T-helper 1 cell (primary cell): ENCODE data around the gene SLC39A1.
"Not testable (repeated sequence)": the region's sequence is repeated elsewhere in the genome, so short reads cannot be mapped to it uniquely, and the experiment has no call there.

Experiments used
- DNase-seq, 5 donors: peaks; one replicate each; pipeline ENCODE4 v3.0.0-alpha.2; 2012 to 2020
- total RNA-seq, 4 donors: gene quantifications; one replicate each; lab custom pipeline; 2026; lab: John Stamatoyannopoulos, UW

The SLC39A1 gene, protein sequence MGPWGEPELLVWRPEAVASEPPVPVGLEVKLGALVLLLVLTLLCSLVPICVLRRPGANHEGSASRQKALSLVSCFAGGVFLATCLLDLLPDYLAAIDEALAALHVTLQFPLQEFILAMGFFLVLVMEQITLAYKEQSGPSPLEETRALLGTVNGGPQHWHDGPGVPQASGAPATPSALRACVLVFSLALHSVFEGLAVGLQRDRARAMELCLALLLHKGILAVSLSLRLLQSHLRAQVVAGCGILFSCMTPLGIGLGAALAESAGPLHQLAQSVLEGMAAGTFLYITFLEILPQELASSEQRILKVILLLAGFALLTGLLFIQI
- 2.0 to 6.4 (median 2.5) reads per million in 4 donors for total RNA-seq

GRCh38 chr1:153963030-153963849 lies at the start of gene SLC39A1:
SLC39A1 (minus strand) TSS chr1:153963537; CDS start chr1:153962715, 822 bp downstream.
- DNase-seq = peak; percentile 92 to 96 (median 93)

- DNase-seq = not testable (repeated sequence)
Observed at GRCh38 chr1:154012543-154012942, 49.2 kb upstream of the SLC39A1 start.

GRCh38 chr1:154012129-154012528 lies 48.8 kb upstream of the SLC39A1 start:
- DNase-seq = no peak

- DNase-seq = no peak
Observed at GRCh38 chr1:154006136-154006535, 42.8 kb upstream of the SLC39A1 start.

DNA sequence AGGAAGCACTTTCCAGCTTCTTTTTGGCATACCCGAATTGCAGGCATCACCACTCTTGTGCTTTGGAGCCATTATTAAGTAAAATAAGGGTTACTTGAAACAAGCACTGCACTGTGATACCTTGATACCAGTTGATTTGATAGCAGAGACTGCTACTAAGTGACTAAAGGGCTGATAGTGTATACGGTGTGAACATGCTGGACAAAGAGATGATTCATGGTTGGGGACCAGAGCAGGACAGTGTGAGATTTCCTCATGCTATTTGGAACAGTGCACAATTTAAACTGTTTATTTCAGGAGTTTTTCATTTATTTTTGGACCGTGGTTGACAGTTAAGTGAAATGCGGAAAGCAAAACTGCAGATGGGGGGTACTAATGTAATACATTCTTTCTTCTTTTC lies 37.1 kb upstream of the SLC39A1 start:
- no peak for DNase-seq

GRCh38 chr1:153996882-153997281 lies 33.5 kb upstream of the SLC39A1 start:
- DNase-seq = not testable (repeated sequence)

- no peak for DNase-seq
Observed at GRCh38 chr1:153995640-153996039, 32.3 kb upstream of the SLC39A1 start.

- DNase-seq = no peak
Observed at GRCh38 chr1:153995202-153995601, 31.9 kb upstream of the SLC39A1 start.

- no peak for DNase-seq
Observed at GRCh38 chr1:153991806-153992205, 28.5 kb upstream of the SLC39A1 start.

DNA sequence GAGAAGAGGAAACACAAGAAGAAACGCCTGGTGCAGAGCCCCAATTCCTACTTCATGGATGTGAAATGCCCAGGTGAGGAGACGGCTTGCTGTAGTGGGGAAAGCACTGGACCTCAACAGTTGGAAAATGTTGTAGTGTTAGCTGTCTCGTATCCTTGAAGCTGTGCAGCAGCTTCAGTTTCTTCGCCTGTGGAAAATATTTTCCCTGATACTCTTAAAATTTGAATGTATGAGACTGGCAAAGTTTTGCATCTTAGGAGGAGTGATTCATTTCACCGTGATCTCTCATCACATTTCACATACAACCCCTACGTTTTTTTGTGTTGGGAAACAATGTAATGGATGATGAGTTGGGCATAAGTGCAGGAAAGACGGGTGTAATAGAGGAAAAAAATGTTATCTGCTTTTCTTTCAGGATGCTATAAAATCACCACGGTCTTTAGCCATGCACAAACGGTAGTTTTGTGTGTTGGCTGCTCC lies 27.9 kb upstream of the SLC39A1 start:
- no peak for DNase-seq

DNA sequence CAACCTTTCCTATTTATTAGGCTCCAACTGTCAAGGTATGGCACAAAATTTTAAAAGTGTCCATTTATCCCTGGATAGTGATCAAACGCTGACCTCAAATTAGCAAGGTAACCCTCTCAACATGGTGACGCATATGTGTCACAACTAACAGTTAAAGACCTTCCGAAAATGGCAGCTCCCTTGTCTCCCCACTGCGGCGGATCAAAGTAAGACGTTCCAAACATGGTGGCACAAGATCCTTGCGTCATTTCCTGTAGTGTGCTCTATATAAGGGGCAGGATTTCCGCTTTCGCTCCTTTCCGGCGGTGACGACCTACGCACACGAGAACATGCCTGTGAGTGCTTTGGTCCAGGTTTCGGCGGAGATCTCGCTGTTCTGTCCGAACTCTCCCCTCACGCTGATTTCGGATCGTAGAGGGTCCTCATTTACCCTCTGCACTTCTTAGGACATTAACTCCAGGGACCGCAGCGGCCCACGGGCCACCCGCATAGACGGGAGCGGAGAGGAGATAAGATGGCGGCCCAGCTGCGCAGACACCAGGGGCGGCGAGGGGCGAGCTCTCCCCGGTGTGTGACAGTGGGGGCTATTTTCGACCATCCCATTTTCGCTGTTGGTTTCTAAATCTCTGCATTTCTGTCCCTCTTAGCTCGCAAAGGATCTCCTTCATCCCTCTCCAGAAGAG lies 27.3 kb upstream of the SLC39A1 start, which contains the start of gene RPS27:
RPS27 (plus strand) TSS at position 295 of the 683 bp plus-strand sequence; CDS start at position 330, 35 bp downstream.
- DNase-seq = peak; percentile 76 to 97 (median 86)

GRCh38 chr1:153987621-153988020 lies 24.3 kb upstream of the SLC39A1 start:
- no peak for DNase-seq

DNA sequence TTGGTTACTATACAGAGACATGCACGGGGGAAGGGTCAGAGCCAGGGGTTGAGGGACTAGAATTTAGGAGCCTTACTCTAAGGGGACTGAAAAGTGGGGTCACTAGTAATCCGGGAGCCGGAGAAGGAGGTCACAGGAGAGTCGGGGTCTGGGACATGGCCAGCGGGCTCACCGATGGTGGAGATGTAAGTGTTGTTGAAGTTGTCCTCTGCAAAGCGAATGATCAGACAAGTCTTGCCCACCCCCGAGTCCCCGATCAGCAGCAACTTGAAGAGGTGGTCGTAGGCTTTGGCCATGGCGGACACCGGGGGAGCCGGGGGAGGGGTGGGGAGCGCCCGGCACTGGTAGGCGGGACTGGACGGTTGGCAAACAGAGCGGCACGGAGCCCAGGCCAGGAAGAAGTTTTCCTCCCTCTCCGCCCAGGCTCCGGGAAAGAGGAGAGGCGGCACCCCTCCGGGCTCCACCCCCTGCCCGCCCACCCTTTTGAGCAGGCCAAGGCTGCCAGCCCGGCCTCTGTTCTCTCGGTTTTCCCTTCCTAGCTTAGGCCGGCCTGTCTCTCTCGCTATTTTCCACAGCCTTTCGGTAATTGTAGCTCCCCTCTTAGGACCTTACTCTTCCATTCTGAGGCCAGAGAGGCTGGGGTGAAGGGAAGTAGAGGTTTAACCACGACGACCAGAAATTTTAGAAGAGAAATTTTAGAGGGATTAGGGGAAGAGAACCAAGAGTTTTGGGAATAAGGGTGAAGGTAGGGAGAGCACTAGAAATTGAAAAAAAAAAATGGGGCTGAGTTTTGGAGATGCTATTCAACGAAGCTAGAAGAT lies 22.8 kb upstream of the SLC39A1 start, which contains the start of gene RAB13:
RAB13 (minus strand) TSS at position 399 of the 821 bp plus-strand sequence; CDS start at position 296, 103 bp downstream.
- DNase-seq = no peak

GRCh38 chr1:153985341-153985912 lies 22.1 kb upstream of the SLC39A1 start:
- DNase-seq = no peak

DNA sequence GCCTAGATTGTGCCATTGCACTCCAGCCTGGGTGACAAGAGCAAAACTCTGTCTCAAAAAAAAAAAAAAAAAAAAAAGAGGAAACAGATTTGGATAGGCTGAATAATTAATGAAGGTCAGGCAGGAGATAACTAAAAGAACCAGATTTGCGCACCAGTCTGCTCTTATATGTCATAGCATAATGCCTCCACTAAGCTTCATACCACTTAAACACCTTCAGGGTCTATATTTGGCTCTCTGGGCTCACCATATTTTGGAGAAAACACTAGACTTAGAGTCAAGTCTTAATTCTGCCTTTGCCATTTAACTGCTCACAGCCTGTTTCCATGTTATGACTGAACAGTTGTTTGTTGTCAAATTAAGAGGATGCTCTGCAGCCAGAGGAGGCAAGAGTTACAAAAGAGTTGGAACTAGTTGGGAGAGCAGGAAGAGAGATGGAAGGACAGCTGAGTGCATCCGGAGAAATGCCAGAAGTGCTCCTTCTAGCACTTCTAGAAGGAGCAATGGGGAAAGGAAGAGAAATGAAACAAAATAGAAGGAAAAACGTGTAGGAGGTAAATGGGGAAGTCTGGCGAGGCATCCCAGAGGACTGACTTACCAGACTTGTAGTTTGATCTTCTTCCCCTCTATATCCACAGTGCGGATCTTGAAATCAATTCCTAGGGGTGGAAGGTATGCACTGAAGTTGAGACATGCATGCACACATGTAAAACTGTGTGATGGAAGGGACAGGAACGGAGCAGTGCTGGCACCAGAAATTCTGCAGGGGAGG lies 21.0 kb upstream of the SLC39A1 start:
- no peak for DNase-seq

GRCh38 chr1:153981735-153982134 lies 18.4 kb upstream of the SLC39A1 start:
- DNase-seq = not testable (repeated sequence)

DNA sequence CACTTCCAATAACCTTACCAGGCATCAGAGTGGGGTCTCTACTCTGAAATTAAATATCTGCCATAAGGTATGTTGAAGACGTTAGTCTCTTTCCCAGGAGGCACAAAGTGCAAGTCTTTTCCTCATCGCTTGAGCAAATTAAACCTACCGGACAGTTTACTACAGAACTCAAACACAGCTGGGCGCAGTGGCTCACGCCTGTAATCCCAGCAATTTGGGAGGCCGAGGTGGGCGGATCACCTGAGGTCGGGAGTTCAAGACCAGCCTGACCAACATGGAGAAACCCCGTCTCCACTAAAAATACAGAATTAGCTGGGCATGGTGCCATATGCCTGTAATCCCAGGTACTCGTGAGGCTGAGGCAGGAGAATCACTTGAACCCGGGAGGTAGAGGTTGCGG lies 15.8 kb upstream of the SLC39A1 start:
- DNase-seq = not testable (repeated sequence)

DNA sequence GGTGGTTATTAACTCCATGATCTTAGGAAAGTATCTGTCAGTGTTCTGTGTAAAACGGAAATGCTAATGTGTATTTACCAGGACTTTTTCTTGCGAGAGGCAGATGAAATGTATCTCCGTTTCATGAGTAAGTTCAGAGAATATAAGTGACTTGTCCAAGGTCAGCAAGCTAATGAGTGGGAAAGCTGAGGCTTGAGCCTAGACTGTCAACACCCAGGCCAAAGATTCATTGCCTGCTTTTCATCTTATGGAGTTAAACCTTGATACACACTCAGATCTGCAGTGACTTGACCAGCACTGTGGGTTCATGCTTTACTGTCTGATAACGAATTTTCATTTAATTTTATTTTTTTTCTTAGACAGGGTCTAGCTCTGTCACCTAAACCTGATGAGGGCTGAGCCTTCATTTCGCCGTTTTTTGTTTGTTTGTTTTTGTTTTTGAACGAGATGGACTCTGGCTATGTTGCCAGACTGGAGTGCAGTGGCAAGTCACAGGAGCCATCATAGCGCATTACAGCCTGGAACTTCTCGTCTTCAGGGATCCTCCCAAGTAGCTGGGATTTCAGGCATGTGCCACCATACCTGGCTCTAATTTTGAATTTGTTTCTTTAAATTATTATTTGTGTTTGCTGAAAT lies 15.1 kb upstream of the SLC39A1 start:
- no peak for DNase-seq

DNA sequence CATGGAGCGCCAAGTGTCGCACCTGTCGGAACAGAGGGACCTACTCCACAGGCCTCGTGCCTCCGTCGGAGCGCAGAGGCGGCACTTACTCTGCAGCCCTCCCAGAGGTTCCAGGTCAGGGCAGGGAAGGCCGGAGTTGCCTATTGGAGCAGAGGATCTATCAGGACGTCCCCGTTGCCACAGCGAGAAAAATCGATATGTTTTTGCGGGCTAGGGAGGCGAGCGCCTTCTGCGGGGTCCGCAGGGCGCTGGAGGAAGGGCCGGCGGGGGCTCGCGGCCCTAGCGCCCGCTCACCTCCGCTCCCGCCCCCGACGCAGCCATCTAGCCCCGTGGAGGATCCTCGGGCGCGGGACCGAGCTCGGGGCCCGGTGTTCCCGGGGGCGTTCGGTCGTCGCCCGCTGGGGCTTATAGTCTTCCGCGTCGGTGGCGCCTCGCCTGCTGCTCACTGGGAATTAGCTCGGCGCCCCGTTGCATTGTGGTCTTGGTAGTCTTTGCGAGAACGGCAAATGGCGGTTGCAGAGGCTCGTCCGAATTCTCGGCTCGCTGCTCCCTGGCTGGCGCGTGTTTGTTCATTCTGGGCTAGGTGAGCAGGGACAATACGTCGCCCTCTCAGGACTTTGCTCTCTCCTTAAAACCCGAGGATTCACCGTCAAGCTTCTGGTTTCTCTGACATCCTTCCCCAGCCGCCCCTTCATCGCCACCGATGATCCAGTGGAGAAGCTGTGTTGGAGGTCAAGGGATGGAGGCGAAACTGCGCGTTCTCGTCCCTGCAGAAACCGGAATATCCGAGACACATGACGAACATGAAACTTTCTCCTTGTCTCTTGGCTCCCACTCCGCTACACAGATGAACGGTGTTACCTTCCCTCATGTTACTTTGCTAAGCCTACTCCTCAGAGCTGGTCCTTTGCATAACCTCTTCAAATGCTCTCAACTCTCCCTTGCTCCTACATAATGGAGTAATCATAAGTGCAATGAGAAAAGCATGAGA lies 14.2 kb upstream of the SLC39A1 start, which contains the start of gene JTB:
JTB (minus strand) TSS at position 425 of the 991 bp plus-strand sequence; CDS start at position 3, 422 bp downstream.
- DNase-seq = peak; percentile 69 to 84 (median 78)
